Smooth muscle cell (in vitro differentiated cells): ENCODE data around the gene POU2AF2. TPM values are rescaled to one million over a fixed set of nuclear protein-coding genes. Genes with fewer than 3 reads are reported as not detected.

Experiments used
- DNase-seq: peaks from one replicate; lab custom pipeline; 2025; ENCODE audit not compliant: unreplicated experiment; lab: John Stamatoyannopoulos, UW
- H2AFZ ChIP-seq: fragments of 200-600 bp; sonication (generic); 2 replicates; pipeline ENCODE4 v1.6.0; 2016; ENCODE audit warnings: antibody characterized with exemption, low read depth, mild to moderate bottlenecking
- H3F3A ChIP-seq: fragments of 200-600 bp; sonication (generic); 2 replicates; pipeline ENCODE4 v1.6.0; 2017; ENCODE audit warnings: antibody characterized with exemption, low read depth
- H3K27ac ChIP-seq: fragments of 200-600 bp; sonication (generic); 2 replicates; pipeline ENCODE4 v1.5.1; 2016; ENCODE audit warnings: low read depth, mild to moderate bottlenecking
- H3K27me3 ChIP-seq: fragments of 200-600 bp; sonication (generic); 2 replicates; pipeline ENCODE4 v1.6.1; 2016; ENCODE audit warnings: low read depth, mild to moderate bottlenecking
- H3K36me3 ChIP-seq: fragments of 200-600 bp; sonication (generic); 2 replicates; pipeline ENCODE4 v1.5.1; 2016; ENCODE audit warnings: low read depth
- H3K4me1 ChIP-seq: fragments of 200-600 bp; sonication (generic); 2 replicates; pipeline ENCODE4 v1.5.1; 2016; ENCODE audit warnings: low read depth
- H3K4me2 ChIP-seq: fragments of 200-600 bp; sonication (generic); 2 replicates; pipeline ENCODE4 v1.6.0; 2016; ENCODE audit warnings: mild to moderate bottlenecking
- H3K4me3 ChIP-seq: fragments of 200-600 bp; sonication (generic); 2 replicates; pipeline ENCODE4 v1.5.1; 2016; ENCODE audit warnings: mild to moderate bottlenecking
- H3K79me2 ChIP-seq: fragments of 200-600 bp; sonication (generic); 2 replicates; pipeline ENCODE4 v1.6.0; 2016; ENCODE audit warnings: low read depth, mild to moderate bottlenecking
- H3K9ac ChIP-seq: fragments of 200-600 bp; sonication (generic); 2 replicates; pipeline ENCODE4 v1.6.0; 2016; ENCODE audit warnings: low read depth
- H3K9me3 ChIP-seq: fragments of 200-600 bp; sonication (generic); replicated peaks from 2 replicates; pipeline ENCODE4 v1.5.1; 2016; ENCODE audit warnings: low read depth
- H4K20me1 ChIP-seq: fragments of 200-600 bp; sonication (generic); 2 replicates; pipeline ENCODE4 v1.6.0; 2016; ENCODE audit warnings: low read depth
- WGBS: methylation state at CpG from one replicate; pipeline ENCODE4 v1.1.7; 2016; ENCODE audit warnings: low lambda C conversion rate; 5-methylcytosine and 5-hydroxymethylcytosine counted together
- polyA plus RNA-seq: library from polyadenylated mRNA; unstranded; fragments of >200 nt; fragmentation: Nextera tagmentation; extraction: Ambion mirVana; gene quantifications from 2 replicates; pipeline ENCODE4 v1.2.1, GENCODE V29; 2016
- total RNA-seq: library from RNA; depleted of rRNA; stranded (reverse); fragments of >200 nt; gene quantifications from 2 replicates; pipeline ENCODE4 v1.2.3, GENCODE V29; 2014
- TF ChIP-seq, protein P1 (sequence below): fragments of 200-600 bp; sonication (generic); IDR thresholded peaks from 2 replicates; pipeline ENCODE4 v1.5.1; 2017; ENCODE audit warnings: borderline replicate concordance, mild to moderate bottlenecking, antibody characterized with exemption; ENCODE audit not compliant: insufficient read depth, poor library complexity, severe bottlenecking

Gene POU2AF2
- total and polyA plus RNA-seq, 2 experiments from 2014 or later: not detected

DNA sequence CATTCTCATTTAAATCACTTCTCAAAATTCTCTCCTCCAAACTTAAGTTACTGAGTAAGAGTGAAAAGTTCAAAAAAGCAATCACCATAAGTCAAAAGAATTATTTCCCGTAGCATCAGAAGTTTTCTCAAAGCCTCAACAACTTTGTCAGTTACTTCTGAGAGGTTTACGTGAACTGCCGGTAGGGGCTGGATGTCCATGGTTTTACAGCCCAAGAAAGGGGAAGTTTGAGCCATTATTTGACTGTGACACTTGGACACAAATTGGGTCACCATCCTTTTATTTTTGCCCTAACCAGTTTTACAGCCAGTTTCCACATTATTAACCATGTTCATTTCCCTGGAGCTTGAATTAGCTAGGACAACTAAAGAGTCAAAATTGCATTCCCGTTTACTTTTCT, 60.4 kb downstream of the POU2AF2 start:
- H3K4me3 ChIP-seq: no peak overlapping the region
- H3K36me3 ChIP-seq: no peaks in the 10 kb centered on the region
- H3K27me3 ChIP-seq: peaks cover 64% of the 10 kb centered on the region
- no peaks in the 10 kb centered on the region for H4K20me1 ChIP-seq
- H2AFZ ChIP-seq: no peak overlapping the region
- H3K9ac ChIP-seq: no peak overlapping the region
- H3F3A ChIP-seq: no peaks in the 10 kb centered on the region
- H3K4me2 ChIP-seq: no peak overlapping the region
- no peaks in the 10 kb centered on the region for H3K9me3 ChIP-seq
- TF ChIP-seq, protein P1, sequence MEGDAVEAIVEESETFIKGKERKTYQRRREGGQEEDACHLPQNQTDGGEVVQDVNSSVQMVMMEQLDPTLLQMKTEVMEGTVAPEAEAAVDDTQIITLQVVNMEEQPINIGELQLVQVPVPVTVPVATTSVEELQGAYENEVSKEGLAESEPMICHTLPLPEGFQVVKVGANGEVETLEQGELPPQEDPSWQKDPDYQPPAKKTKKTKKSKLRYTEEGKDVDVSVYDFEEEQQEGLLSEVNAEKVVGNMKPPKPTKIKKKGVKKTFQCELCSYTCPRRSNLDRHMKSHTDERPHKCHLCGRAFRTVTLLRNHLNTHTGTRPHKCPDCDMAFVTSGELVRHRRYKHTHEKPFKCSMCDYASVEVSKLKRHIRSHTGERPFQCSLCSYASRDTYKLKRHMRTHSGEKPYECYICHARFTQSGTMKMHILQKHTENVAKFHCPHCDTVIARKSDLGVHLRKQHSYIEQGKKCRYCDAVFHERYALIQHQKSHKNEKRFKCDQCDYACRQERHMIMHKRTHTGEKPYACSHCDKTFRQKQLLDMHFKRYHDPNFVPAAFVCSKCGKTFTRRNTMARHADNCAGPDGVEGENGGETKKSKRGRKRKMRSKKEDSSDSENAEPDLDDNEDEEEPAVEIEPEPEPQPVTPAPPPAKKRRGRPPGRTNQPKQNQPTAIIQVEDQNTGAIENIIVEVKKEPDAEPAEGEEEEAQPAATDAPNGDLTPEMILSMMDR: no peak
- DNase-seq: no peak
- H3K79me2 ChIP-seq: no peaks in the 10 kb centered on the region
- no peaks in the 10 kb centered on the region for H3K4me1 ChIP-seq
- WGBS: 92% methylated on average over 4 of the region's 4 CpGs
- no peak overlapping the region for H3K27ac ChIP-seq

DNA sequence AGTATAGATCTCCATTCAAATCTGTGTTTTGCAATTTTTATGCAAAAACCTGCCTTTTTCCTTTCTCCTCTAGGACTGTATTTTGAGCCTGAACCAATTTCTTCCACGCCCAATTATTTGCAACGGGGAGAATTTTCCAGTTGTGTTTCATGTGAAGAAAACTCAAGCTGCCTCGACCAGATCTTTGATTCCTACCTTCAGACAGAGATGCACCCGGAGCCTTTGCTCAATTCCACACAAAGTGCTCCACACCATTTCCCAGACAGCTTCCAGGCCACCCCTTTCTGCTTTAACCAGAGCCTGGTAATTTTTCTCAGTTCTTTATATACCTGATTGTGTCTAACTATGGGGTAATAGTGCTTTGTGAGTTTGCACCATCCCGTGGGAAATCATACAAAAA, 60.8 kb downstream of the POU2AF2 start:
- Histone ChIP-seq H4K20me1 (no peaks in the 10 kb centered on the region), H3K36me3 (no peaks in the 10 kb centered on the region), H3K4me2 (no peak overlapping the region), H3K79me2 (no peaks in the 10 kb centered on the region), H3K9ac (no peak overlapping the region), H2AFZ (no peak overlapping the region), H3K27ac (no peak overlapping the region), H3F3A (no peaks in the 10 kb centered on the region), H3K4me3 (no peak overlapping the region), H3K9me3 (no peaks in the 10 kb centered on the region), H3K27me3 (peaks cover 64% of the 10 kb centered on the region), H3K4me1 (no peaks in the 10 kb centered on the region)
- WGBS: 86% methylated on average over 5 of the region's 5 CpGs
- TF ChIP-seq, protein P1: no peak
- DNase-seq: no peak

DNA sequence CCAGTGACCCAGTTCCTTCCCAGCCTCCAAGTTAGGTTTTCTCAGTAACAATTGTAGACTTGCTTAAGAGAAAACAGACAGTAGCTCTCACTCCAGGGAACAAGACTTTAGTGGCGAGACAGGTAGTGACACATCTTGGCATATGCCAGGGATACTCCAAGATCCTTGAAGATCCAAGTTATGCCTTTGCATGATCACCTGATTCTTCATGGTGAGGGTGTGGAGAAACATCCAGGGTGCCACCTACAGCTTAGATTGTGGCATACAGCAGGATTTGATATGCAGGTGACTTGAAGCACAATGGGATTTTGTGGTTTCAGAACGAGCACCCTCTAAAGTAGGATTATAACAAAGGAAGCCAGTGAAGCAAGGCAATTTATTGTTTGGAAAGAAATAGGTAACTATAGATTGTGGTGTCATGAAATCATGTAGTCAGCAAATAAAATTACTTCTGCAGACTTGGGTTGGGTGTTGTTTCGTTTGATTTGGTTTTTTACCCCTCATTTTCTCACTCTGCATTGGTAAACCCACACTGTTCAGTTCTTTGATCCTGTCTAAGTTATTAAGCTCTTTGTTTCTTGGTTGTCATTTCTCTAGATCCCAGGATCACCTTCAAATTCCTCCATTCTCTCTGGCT, 62.1 kb downstream of the POU2AF2 start:
- Histone ChIP-seq H3K4me2 (no peak overlapping the region), H3K27ac (no peak overlapping the region), H3K9ac (no peak overlapping the region), H4K20me1 (no peaks in the 10 kb centered on the region), H3K4me3 (no peak overlapping the region), H3K9me3 (no peaks in the 10 kb centered on the region), H3F3A (no peaks in the 10 kb centered on the region), H3K4me1 (no peaks in the 10 kb centered on the region), H3K79me2 (no peaks in the 10 kb centered on the region), H3K36me3 (no peaks in the 10 kb centered on the region), H2AFZ (no peak overlapping the region), H3K27me3 (peaks cover 54% of the 10 kb centered on the region)
- TF ChIP-seq, protein P1: no peak
- 84% methylated on average over 3 of the region's 3 CpGs for WGBS
- no peak for DNase-seq

DNA sequence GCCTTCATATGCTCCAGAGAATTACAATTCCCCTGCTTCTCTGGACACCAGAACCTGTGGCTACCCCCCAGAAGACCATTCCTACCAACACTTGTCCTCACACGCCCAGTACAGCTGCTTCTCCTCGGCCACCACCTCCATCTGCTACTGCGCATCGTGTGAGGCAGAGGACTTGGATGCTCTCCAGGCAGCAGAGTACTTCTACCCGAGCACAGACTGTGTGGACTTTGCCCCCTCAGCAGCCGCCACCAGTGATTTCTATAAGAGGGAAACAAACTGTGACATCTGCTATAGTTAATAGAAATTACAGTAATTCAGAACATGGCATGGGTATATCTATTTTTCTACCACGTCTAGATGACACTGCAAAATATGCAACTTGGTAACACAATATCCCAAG, 62.6 kb downstream of the POU2AF2 start:
- no peaks in the 10 kb centered on the region for H3K79me2 ChIP-seq
- H3K27me3 ChIP-seq: peaks cover 49% of the 10 kb centered on the region
- no peak overlapping the region for H3K4me3 ChIP-seq

More for the DNA sequence above, 62.6 kb downstream of the POU2AF2 start:
- TF ChIP-seq, protein P1: no peak
- H3K9me3 ChIP-seq: no peaks in the 10 kb centered on the region
- no peak overlapping the region for H3K9ac ChIP-seq
- H4K20me1 ChIP-seq: no peaks in the 10 kb centered on the region
- H3K36me3 ChIP-seq: no peaks in the 10 kb centered on the region
- 88% methylated on average over 7 of the region's 7 CpGs for WGBS
- H3K4me2 ChIP-seq: no peak overlapping the region
- H2AFZ ChIP-seq: no peak overlapping the region
- H3K27ac ChIP-seq: no peak overlapping the region
- no peak for DNase-seq
- H3F3A ChIP-seq: no peaks in the 10 kb centered on the region
- H3K4me1 ChIP-seq: no peaks in the 10 kb centered on the region
